Omental fat pad (tissue), 4 donors: ENCODE data around the gene CRNKL1. TPM values are rescaled to one million over a fixed set of nuclear protein-coding genes. Genes with fewer than 3 reads are reported as not detected.

Experiments used
- ATAC-seq: fragments of 150-250 bp; one replicate; pipeline ENCODE4 v1.9.1; 2016; ENCODE audit warnings: mild to moderate bottlenecking, moderate library complexity; ENCODE audit not compliant: low FRiP score
- DNase-seq: peaks from one replicate; pipeline ENCODE4 v3.0.0-alpha.2; 2019; ENCODE audit warnings: low spot score
- CTCF ChIP-seq, 3 donors: fragments of 450-650 bp; IDR thresholded peaks; one replicate each; pipeline ENCODE4 v1.5.1; 2016 to 2017; ENCODE audit warnings: antibody characterized with exemption in 3 of 3, mild to moderate bottlenecking in 3 of 3, moderate library complexity in 2 of 3
- total RNA-seq, 4 donors: library from RNA; depleted of rRNA; stranded (reverse); fragments of >200 nt; gene quantifications; one replicate each; pipeline ENCODE4 v1.1.0, GENCODE V29; 2016

CRNKL1 gene
- total RNA-seq, 4 donors from 2014 or later, result 13.8 to 30.7 (median 15.6) TPM

GRCh38 chr20:19993958-19994669, 58.2 kb downstream of the CRNKL1 start:
- no peak for DNase-seq
- ATAC-seq, result no peak

GRCh38 chr20:19992996-19993908, 59.0 kb downstream of the CRNKL1 start:
- peak; percentile 76 for ATAC-seq
- TF ChIP-seq CTCF (IDR thresholded peaks at IDR 0.05), result no peak

More at GRCh38 chr20:19993958-19994669, 58.2 kb downstream of the CRNKL1 start:
- no peak for TF ChIP-seq CTCF (IDR thresholded peaks at IDR 0.05)

GRCh38 chr20:19991854-19992253, 60.4 kb downstream of the CRNKL1 start:
- ATAC-seq, result no peak
- no peak for DNase-seq
- no peak for TF ChIP-seq CTCF (IDR thresholded peaks at IDR 0.05)

More at GRCh38 chr20:19992996-19993908, 59.0 kb downstream of the CRNKL1 start:
- DNase-seq, result no peak

- no peak for TF ChIP-seq CTCF (IDR thresholded peaks at IDR 0.05)
- DNase-seq (no peak), ATAC-seq (no peak)
Measured at GRCh38 chr20:19991308-19991707, 61.0 kb downstream of the CRNKL1 start.

GRCh38 chr20:19990850-19991249, 61.4 kb downstream of the CRNKL1 start:
- TF ChIP-seq CTCF (IDR thresholded peaks at IDR 0.05), result no peak
- ATAC-seq (no peak), DNase-seq (no peak)

- no peak for TF ChIP-seq CTCF (IDR thresholded peaks at IDR 0.05)
- DNase-seq, result no peak
- no peak for ATAC-seq
Measured at GRCh38 chr20:19987046-19987445, 65.2 kb downstream of the CRNKL1 start.
